ENCODE results near the gene ATOH8.

Gene ATOH8

DNA sequence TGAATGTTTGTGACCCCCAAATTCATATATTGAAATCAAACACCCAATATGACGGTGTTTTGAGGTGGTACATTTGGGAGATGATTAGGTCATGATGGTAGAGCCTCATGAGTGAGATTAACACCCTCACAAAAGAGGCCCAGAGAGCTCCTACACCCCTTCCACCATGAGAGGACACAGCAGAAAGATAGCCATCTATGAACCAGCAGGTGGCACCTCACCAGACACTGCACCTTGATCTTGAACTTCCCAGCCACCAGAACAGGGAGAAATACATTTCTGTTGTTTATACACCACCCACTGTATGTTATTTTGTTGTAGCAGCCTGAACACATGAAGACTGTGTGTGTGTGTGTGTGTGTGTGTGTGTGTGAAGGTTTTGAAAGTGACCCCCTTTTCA, 76.9 kb downstream of the ATOH8 start:
- DNase-seq = no peak

DNA sequence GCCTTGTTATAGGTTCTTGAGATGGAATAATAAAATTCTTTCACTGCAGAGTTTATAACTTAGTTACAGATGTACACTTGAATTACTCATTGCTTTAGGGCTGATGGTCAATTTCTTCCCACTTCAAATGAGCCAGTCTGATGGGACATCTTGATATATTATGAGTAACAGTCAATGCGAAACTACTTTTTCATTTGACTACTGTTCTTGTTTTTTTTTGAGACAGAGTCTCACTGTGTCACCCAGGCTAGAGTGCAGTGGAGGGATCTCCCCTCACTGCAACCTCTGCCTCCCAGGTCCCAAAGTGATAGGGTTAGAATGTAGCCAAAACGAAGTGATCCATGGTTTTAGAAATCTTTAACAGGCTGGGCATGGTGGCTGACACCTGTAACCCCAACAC, 77.9 kb downstream of the ATOH8 start:
- no peak for DNase-seq

DNA sequence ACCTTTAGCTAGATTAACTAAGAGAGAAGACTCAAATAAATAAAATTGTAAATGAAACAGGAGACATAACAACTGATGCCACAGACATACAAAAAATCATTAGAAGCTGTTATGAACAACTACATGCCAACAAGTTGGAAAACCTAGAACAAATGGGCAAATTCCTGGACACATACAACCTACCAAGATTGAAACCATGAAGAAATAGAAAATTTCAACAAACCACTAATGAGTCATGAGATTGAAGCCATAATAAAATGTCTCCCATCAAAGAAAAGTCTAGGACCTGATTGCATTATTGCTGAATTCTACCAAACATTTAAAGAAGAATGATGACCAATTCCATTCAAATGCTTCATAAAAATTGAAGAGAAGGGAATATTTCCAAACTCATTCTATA, 80.7 kb downstream of the ATOH8 start:
- DNase-seq = no peak

All from T-helper 9 cell (primary cell).